ENCODE data around the gene RIMKLA.

Gene RIMKLA

GRCh38 chr1:42392967-42393848, 12.6 kb downstream of the RIMKLA start:
- H3K4me3 ChIP-seq: no peak overlapping the region
- no peak for TF ChIP-seq CTCF (IDR thresholded peaks at IDR 0.05)
- H3K27ac ChIP-seq: no peak overlapping the region
- DNase-seq (ENCODE audit: low spot score): no peak

GRCh38 chr1:42399315-42400100, 18.9 kb downstream of the RIMKLA start:
- DNase-seq (ENCODE audit: low spot score): no peak
- no peak overlapping the region for H3K4me3 ChIP-seq
- no peak overlapping the region for H3K27ac ChIP-seq
- TF ChIP-seq CTCF (IDR thresholded peaks at IDR 0.05): no peak

GRCh38 chr1:42403880-42404400, 23.3 kb downstream of the RIMKLA start:
- Histone ChIP-seq H3K4me3 (no peak overlapping the region), H3K27ac (no peak overlapping the region)
- DNase-seq (ENCODE audit: low spot score): no peak
- TF ChIP-seq CTCF (IDR thresholded peaks at IDR 0.05): no peak

GRCh38 chr1:42414551-42415496, 34.2 kb downstream of the RIMKLA start:
- TF ChIP-seq CTCF (IDR thresholded peaks at IDR 0.05): no peak
- no peak overlapping the region for H3K27ac ChIP-seq
- no peak overlapping the region for H3K4me3 ChIP-seq
- no peak for DNase-seq (ENCODE audit: low spot score)

- no peak overlapping the region for H3K4me3 ChIP-seq
- DNase-seq (ENCODE audit: low spot score): no peak
- no peak for TF ChIP-seq CTCF (IDR thresholded peaks at IDR 0.05)
- H3K27ac ChIP-seq: no peak overlapping the region
These were observed 36.6 kb downstream of the RIMKLA start for GRCh38 chr1:42417166-42417565.

- no peak for DNase-seq (ENCODE audit: low spot score)
- H3K4me3 ChIP-seq: no peak overlapping the region
- no peak overlapping the region for H3K27ac ChIP-seq
- no peak for TF ChIP-seq CTCF (IDR thresholded peaks at IDR 0.05)
These were observed 37.9 kb downstream of the RIMKLA start for GRCh38 chr1:42418516-42418915.

Measured in coronary artery (tissue), 2 donors.